HepG2 (cell line): Measurements from ENCODE around the gene ALPL. TPM values are rescaled to one million over a fixed set of nuclear protein-coding genes. Genes with fewer than 3 reads are reported as not detected.

ENCODE experiments used
- ARNT ChIP-seq: fragments of 450-650 bp; IDR thresholded peaks from 2 replicates; pipeline ENCODE4 v1.6.1; 2017
- GATA4 ChIP-seq: sonication (generic); IDR thresholded peaks from 2 replicates; pipeline ENCODE4 v1.6.1; 2016; ENCODE audit warnings: antibody characterized with exemption, low read depth, borderline replicate concordance
- KDM1A ChIP-seq: IDR thresholded peaks from 2 replicates; pipeline ENCODE4 v1.6.1; 2016; ENCODE audit warnings: missing compliant biosample characterization
- KLF11 ChIP-seq: IDR thresholded peaks from 2 replicates; pipeline ENCODE4 v1.6.1; 2016; ENCODE audit warnings: missing compliant biosample characterization
- LCORL ChIP-seq, 2 experiments: fragments of 450-650 bp in 1 of 2; sonication (generic) in 1 of 2; formaldehyde crosslinking in 1 of 2; IDR thresholded peaks; 2 replicates each; pipeline versions ENCODE4 v1.5.0 to v1.6.1; 2017 to 2020; ENCODE audit warnings: antibody characterized with exemption in 1 of 2, missing genetic modification reagents in 1 of 2
- RBM39 ChIP-seq: fragments of 200-400 bp; formaldehyde crosslinking; IDR thresholded peaks from one replicate; pipeline ENCODE4 v1.6.1; 2018; ENCODE audit warnings: antibody characterized with exemption, mild to moderate bottlenecking, low read depth, low read length; ENCODE audit not compliant: poor library complexity, severe bottlenecking
- RCOR2 ChIP-seq: IDR thresholded peaks from 2 replicates; pipeline ENCODE4 v1.6.1; 2016; ENCODE audit warnings: missing biosample characterization, missing genetic modification reagents
- TAF15 ChIP-seq: fragments of 200-400 bp; formaldehyde crosslinking; IDR thresholded peaks from one replicate; pipeline ENCODE4 v1.6.1; 2018; ENCODE audit warnings: mild to moderate bottlenecking, low read depth, low read length; ENCODE audit not compliant: poor library complexity, severe bottlenecking
- TCF12 ChIP-seq, 2 experiments: fragments of 450-650 bp in 1 of 2; sonication (generic) in 1 of 2; formaldehyde crosslinking in 1 of 2; IDR thresholded peaks; 2 replicates each; pipeline versions ENCODE4 v1.6.1 to v1.8.0; 2017 to 2022; ENCODE audit warnings: antibody characterized with exemption in 1 of 2, mild to moderate bottlenecking in 1 of 2, missing genetic modification reagents in 1 of 2, moderate library complexity in 1 of 2
- ZNF264 ChIP-seq: sonication (generic); formaldehyde crosslinking; IDR thresholded peaks from 2 replicates; pipeline ENCODE4 v1.4.0; 2020; ENCODE audit warnings: missing genetic modification reagents
- ZNF337 ChIP-seq: sonication (generic); formaldehyde crosslinking; IDR thresholded peaks from 2 replicates; pipeline ENCODE4 v1.5.1; 2020; ENCODE audit warnings: missing genetic modification reagents, low read depth, mild to moderate bottlenecking, borderline replicate concordance
- polyA plus RNA-seq, 8 experiments: library from polyadenylated mRNA; depleted of rRNA in 3 of 8; stranded (reverse) in 7 of 8; unstranded in 1 of 8; fragments of >200 nt; fragmentation: Illumina TruSeq in 4 of 8; extraction: Trizol in 4 of 8; gene quantifications; 2 replicates each; pipeline versions ENCODE4 v1.2.1 to v1.2.3, GENCODE V29; 2011 to 2016; ENCODE audit warnings: low read depth in 4 of 8, missing spikeins in 1 of 8, mixed read lengths in 1 of 8; ENCODE audit not compliant: insufficient read depth in 1 of 8
- total RNA-seq, 5 experiments: library from RNA; depleted of rRNA; stranded (reverse); fragments of >200 nt; fragmentation: Illumina TruSeq; extraction: Trizol; gene quantifications; 2 replicates each; pipeline ENCODE4 v1.2.3, GENCODE V29; 2016; ENCODE audit warnings: low read depth in 1 of 5
- TF ChIP-seq, protein P1 (sequence below): sonication (generic); formaldehyde crosslinking; IDR thresholded peaks from 2 replicates; pipeline ENCODE4 v1.4.0; 2020; ENCODE audit warnings: missing genetic modification reagents, borderline replicate concordance
- TF ChIP-seq, protein P2 (sequence below): sonication (generic); formaldehyde crosslinking; IDR thresholded peaks from 2 replicates; pipeline ENCODE4 v1.8.0; 2023; ENCODE audit warnings: mild to moderate bottlenecking, missing genetic modification reagents
- TF ChIP-seq, protein P3 (sequence below): IDR thresholded peaks from 2 replicates; pipeline ENCODE4 v1.6.1; 2016; ENCODE audit warnings: low read depth, control low read depth
- TF ChIP-seq, protein P4 (sequence below), 2 experiments: sonication (generic) in 1 of 2; formaldehyde crosslinking in 1 of 2; IDR thresholded peaks; 2 replicates each; pipeline versions ENCODE4 v1.4.0 to v1.6.1; 2018 to 2020; ENCODE audit warnings: missing genetic modification reagents in 2 of 2, borderline replicate concordance in 1 of 2, low read depth in 1 of 2, mild to moderate bottlenecking in 1 of 2, missing biosample characterization in 1 of 2
- TF ChIP-seq, protein P5 (sequence below): fragments of 450-650 bp; IDR thresholded peaks from 2 replicates; pipeline ENCODE4 v1.6.1; 2017
- TF ChIP-seq, protein P6 (sequence below): fragments of 450-650 bp; IDR thresholded peaks from 2 replicates; pipeline ENCODE4 v1.6.1; 2017; ENCODE audit warnings: mild to moderate bottlenecking

Gene ALPL
- total and polyA plus RNA-seq, 2 of the 13 experiments (the other 11 are each of a cell fraction or from before 2014, with no cell fraction given) = 0.12 TPM; not detected in 1

DNA sequence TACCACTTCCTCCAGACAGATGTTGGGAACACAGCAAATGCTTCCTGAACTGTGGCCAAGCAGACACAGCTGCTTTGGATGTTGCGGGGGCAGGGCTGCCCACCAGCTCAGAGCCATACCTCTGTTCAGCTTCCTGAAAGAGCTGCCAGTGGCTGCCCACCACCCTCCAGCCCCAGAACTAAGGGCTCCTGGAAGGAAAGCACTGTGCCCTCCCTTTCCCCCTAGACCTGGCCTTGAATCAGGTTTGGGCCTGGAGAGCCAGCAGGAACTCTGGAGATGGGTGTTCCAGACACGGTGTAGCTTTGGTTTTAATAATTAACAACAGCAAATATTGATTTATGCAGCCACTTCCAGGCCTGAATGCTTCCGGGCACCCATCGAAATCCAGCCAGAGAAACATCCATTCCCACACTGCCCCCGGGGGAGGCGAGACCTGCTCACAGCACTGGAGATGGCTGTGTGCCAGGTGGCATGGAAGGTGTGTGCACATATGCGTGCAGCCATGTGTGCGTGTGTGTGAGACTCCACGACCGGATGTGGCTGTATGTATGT, 114.3 kb downstream of the ALPL start (continued):
- TF ChIP-seq, protein P1, sequence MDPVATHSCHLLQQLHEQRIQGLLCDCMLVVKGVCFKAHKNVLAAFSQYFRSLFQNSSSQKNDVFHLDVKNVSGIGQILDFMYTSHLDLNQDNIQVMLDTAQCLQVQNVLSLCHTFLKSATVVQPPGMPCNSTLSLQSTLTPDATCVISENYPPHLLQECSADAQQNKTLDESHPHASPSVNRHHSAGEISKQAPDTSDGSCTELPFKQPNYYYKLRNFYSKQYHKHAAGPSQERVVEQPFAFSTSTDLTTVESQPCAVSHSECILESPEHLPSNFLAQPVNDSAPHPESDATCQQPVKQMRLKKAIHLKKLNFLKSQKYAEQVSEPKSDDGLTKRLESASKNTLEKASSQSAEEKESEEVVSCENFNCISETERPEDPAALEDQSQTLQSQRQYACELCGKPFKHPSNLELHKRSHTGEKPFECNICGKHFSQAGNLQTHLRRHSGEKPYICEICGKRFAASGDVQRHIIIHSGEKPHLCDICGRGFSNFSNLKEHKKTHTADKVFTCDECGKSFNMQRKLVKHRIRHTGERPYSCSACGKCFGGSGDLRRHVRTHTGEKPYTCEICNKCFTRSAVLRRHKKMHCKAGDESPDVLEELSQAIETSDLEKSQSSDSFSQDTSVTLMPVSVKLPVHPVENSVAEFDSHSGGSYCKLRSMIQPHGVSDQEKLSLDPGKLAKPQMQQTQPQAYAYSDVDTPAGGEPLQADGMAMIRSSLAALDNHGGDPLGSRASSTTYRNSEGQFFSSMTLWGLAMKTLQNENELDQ (CRISPR knock-in tag) = no peak
- TF ChIP-seq, protein P2, sequence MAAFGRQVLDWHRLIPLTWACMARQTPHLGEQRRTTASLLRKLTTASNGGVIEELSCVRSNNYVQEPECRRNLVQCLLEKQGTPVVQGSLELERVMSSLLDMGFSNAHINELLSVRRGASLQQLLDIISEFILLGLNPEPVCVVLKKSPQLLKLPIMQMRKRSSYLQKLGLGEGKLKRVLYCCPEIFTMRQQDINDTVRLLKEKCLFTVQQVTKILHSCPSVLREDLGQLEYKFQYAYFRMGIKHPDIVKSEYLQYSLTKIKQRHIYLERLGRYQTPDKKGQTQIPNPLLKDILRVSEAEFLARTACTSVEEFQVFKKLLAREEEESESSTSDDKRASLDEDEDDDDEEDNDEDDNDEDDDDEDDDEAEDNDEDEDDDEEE = peak; percentile 76
- no peak for TF ChIP-seq ZNF337 (CRISPR knock-in tag)
- TF ChIP-seq TCF12 (IDR thresholded peaks at IDR 0.05) = no peak
- TF ChIP-seq TCF12 (CRISPR knock-in tag; IDR thresholded peaks at IDR 0.05) = no peak
- no peak for TF ChIP-seq ARNT
- TF ChIP-seq ZNF264 (CRISPR knock-in tag) = 0 out of 2 replicates have a peak, but pooled peaks have one; percentile 25
- no peak for TF ChIP-seq LCORL (IDR thresholded peaks at IDR 0.05)
- TF ChIP-seq LCORL (CRISPR knock-in tag; IDR thresholded peaks at IDR 0.05) = 0 out of 2 replicates have a peak, but pooled peaks have one; percentile 30
- TF ChIP-seq, protein P3, sequence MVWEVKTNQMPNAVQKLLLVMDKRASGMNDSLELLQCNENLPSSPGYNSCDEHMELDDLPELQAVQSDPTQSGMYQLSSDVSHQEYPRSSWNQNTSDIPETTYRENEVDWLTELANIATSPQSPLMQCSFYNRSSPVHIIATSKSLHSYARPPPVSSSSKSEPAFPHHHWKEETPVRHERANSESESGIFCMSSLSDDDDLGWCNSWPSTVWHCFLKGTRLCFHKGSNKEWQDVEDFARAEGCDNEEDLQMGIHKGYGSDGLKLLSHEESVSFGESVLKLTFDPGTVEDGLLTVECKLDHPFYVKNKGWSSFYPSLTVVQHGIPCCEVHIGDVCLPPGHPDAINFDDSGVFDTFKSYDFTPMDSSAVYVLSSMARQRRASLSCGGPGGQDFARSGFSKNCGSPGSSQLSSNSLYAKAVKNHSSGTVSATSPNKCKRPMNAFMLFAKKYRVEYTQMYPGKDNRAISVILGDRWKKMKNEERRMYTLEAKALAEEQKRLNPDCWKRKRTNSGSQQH (CRISPR knock-in tag) = no peak
- TF ChIP-seq RCOR2 (CRISPR knock-in tag) = peak; percentile 69; the same call in 1 of the 2 replicates
- TF ChIP-seq TAF15 = no peak
- TF ChIP-seq, protein P4, sequence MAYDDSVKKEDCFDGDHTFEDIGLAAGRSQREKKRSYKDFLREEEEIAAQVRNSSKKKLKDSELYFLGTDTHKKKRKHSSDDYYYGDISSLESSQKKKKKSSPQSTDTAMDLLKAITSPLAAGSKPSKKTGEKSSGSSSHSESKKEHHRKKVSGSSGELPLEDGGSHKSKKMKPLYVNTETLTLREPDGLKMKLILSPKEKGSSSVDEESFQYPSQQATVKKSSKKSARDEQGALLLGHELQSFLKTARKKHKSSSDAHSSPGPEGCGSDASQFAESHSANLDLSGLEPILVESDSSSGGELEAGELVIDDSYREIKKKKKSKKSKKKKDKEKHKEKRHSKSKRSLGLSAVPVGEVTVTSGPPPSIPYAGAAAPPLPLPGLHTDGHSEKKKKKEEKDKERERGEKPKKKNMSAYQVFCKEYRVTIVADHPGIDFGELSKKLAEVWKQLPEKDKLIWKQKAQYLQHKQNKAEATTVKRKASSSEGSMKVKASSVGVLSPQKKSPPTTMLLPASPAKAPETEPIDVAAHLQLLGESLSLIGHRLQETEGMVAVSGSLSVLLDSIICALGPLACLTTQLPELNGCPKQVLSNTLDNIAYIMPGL (CRISPR knock-in tag; IDR thresholded peaks at IDR 0.05; ENCODE audit: borderline replicate concordance in 1 of 2, low read depth in 1 of 2) = peak in 1 of 2 experiments; percentile 26; a peak in 1 of 4 replicates
- TF ChIP-seq, protein P5, sequence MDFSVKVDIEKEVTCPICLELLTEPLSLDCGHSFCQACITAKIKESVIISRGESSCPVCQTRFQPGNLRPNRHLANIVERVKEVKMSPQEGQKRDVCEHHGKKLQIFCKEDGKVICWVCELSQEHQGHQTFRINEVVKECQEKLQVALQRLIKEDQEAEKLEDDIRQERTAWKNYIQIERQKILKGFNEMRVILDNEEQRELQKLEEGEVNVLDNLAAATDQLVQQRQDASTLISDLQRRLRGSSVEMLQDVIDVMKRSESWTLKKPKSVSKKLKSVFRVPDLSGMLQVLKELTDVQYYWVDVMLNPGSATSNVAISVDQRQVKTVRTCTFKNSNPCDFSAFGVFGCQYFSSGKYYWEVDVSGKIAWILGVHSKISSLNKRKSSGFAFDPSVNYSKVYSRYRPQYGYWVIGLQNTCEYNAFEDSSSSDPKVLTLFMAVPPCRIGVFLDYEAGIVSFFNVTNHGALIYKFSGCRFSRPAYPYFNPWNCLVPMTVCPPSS = no peak
- TF ChIP-seq KDM1A (CRISPR knock-in tag) = no peak
- TF ChIP-seq RBM39 = no peak
- TF ChIP-seq, protein P6, sequence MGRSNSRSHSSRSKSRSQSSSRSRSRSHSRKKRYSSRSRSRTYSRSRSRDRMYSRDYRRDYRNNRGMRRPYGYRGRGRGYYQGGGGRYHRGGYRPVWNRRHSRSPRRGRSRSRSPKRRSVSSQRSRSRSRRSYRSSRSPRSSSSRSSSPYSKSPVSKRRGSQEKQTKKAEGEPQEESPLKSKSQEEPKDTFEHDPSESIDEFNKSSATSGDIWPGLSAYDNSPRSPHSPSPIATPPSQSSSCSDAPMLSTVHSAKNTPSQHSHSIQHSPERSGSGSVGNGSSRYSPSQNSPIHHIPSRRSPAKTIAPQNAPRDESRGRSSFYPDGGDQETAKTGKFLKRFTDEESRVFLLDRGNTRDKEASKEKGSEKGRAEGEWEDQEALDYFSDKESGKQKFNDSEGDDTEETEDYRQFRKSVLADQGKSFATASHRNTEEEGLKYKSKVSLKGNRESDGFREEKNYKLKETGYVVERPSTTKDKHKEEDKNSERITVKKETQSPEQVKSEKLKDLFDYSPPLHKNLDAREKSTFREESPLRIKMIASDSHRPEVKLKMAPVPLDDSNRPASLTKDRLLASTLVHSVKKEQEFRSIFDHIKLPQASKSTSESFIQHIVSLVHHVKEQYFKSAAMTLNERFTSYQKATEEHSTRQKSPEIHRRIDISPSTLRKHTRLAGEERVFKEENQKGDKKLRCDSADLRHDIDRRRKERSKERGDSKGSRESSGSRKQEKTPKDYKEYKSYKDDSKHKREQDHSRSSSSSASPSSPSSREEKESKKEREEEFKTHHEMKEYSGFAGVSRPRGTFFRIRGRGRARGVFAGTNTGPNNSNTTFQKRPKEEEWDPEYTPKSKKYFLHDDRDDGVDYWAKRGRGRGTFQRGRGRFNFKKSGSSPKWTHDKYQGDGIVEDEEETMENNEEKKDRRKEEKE = no peak
- TF ChIP-seq KLF11 (CRISPR knock-in tag) = no peak
- TF ChIP-seq GATA4 = no peak
